Lower leg skin (tissue), 4 donors: ENCODE data around the gene FER1L5. TPM values are rescaled to one million over a fixed set of nuclear protein-coding genes. Genes with fewer than 3 reads are reported as not detected.
A peak's percentile ranks its signal among the peaks of the same experiment; 100 is the strongest.

Source experiments
- DNase-seq, 2 donors: peaks; one replicate each; pipeline ENCODE4 v3.0.0-alpha.2; 2019; ENCODE audit warnings: low spot score in 2 of 2
- H3K4me3 ChIP-seq: fragments of 200-600 bp; sonication (generic); 2 replicates; pipeline ENCODE4 v1.5.1; 2017; ENCODE audit warnings: mild to moderate bottlenecking, low read depth; ENCODE audit not compliant: poor library complexity, severe bottlenecking
- CTCF ChIP-seq, 3 donors: fragments of 450-650 bp; IDR thresholded peaks; one replicate each; pipeline ENCODE4 v1.5.1; 2016; ENCODE audit warnings: antibody characterized with exemption in 3 of 3, mild to moderate bottlenecking in 3 of 3, moderate library complexity in 2 of 3
- POLR2A ChIP-seq, 2 donors: fragments of 450-650 bp; IDR thresholded peaks; one replicate each; pipeline ENCODE4 v1.6.1; 2016 to 2017; ENCODE audit warnings: antibody characterized with exemption in 2 of 2, mild to moderate bottlenecking in 1 of 2, moderate library complexity in 1 of 2
- WGBS, 2 donors: methylation state at CpG; one replicate each; pipeline ENCODE4 v1.1.5; 2018; 5-methylcytosine and 5-hydroxymethylcytosine counted together
- intact Hi-C: fragments of 100-400 bp; cut with DNase I; formaldehyde crosslinking; loops from one replicate; pipeline ENCODE4 v1.15.0; 2023; ENCODE audit warnings: low total_unique reads
- total RNA-seq, 4 donors: library from RNA; depleted of rRNA; stranded (reverse); fragments of >200 nt; gene quantifications; one replicate each; pipeline ENCODE4 v1.1.0, GENCODE V29; 2016

The FER1L5 gene
- total RNA-seq, 4 donors from 2014 or later, result not detected

- no peak overlapping the region for H3K4me3 ChIP-seq
- DNase-seq, result no peak
- intact Hi-C loops, result no loop called here
- WGBS, 2 donors, result 82 to 89% methylated on average over 16 of the region's 16 CpGs
- TF ChIP-seq CTCF (IDR thresholded peaks at IDR 0.05), result no peak
Measured at GRCh38 chr2:96690306-96691021, 47.9 kb downstream of the FER1L5 start.

DNA sequence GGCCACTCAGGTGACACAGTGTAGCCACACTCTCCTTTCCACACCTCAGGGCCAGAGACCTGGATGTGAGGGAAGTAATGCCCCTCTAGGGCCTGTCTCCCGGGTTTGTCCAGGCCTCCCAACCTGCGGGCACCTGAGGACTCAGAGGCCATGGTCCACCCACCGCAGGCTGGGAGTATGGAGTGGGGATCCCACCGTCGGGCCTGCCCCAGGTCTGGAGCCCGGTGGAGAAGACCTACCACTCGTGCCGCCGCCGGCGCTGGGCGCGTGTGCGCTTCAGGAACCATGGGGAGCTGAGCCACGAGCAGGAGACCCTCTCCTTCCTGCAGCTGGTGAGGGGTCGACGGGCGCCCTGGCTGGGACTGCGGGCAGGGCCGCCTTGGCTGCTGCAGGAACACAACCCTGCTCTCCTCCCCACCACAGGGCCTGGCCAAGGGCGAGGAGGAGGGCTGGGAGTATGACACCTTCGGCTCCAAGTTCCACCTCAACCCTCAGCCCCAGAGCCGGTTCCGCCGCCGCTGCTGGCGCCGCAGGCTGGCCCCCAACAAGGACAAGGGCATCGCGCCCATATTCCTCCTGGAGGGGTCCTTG lies 48.6 kb downstream of the FER1L5 start:
- WGBS, 2 donors, result 93 to 94% methylated on average over 22 to 23 of the region's 30 CpGs
- TF ChIP-seq CTCF (IDR thresholded peaks at IDR 0.05) (no peak), POLR2A (IDR thresholded peaks at IDR 0.05) (no peak)
- no peak for DNase-seq
- intact Hi-C loops, result no loop called here
- no peak overlapping the region for H3K4me3 ChIP-seq

- DNase-seq, result no peak
- 89 to 90% methylated on average over 13 of the region's 14 CpGs for WGBS, 2 donors
- H3K4me3 ChIP-seq, result no peak overlapping the region
- no peak for TF ChIP-seq CTCF (IDR thresholded peaks at IDR 0.05)
- no peak for TF ChIP-seq POLR2A (IDR thresholded peaks at IDR 0.05)
- intact Hi-C loops, result no loop called here
Measured at GRCh38 chr2:96692094-96692971, 49.8 kb downstream of the FER1L5 start.

DNA sequence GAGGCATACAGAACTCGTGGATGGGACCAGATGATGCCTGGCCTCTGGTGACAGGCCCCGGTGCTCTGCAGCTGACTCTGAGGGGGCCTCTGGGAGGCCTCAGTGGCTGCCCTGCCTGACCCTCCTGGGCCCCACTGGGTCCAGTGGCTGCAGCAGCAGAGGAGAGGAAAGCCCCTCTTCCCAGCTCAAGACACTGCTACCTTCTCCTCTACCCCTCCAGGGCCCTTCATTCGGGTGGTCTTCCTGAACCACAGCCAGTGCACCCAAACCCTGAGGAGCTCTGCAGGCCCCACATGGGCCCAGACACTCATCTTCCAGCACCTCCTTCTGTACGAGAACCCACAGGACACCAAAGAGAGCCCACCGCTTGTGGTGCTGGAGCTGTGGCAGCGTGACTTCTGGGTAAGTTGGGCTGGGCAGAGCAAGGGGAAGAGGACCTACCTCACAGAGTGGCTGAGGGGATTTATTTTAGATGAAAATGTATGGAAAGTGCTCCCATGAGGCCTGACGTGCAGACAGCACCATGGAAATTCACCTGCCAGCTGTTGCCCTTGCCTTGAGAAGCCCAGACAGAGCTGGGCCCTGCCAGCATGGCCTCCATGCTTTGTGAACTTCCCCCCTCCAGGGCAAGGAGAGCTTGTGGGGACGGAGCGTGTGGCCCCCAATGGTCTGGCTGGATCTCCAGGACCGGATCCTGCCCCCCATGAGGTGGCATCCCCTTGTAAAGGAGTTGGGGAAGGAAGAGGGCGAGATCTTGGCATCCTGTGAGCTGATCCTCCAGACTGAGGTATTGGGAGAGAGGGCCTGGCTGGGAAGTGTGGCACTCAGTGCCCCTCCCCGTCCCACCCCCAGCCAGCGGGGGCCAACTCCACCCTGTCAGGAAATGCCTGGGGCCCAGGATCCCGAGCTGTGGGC lies 51.0 kb downstream of the FER1L5 start:
- DNase-seq, result no peak
- TF ChIP-seq CTCF (IDR thresholded peaks at IDR 0.05) (no peak), POLR2A (IDR thresholded peaks at IDR 0.05) (no peak)
- intact Hi-C loops, result no loop called here
- H3K4me3 ChIP-seq, result no peak overlapping the region
- WGBS, 2 donors, result 77 to 91% methylated on average over 11 to 13 of the region's 14 CpGs

DNA sequence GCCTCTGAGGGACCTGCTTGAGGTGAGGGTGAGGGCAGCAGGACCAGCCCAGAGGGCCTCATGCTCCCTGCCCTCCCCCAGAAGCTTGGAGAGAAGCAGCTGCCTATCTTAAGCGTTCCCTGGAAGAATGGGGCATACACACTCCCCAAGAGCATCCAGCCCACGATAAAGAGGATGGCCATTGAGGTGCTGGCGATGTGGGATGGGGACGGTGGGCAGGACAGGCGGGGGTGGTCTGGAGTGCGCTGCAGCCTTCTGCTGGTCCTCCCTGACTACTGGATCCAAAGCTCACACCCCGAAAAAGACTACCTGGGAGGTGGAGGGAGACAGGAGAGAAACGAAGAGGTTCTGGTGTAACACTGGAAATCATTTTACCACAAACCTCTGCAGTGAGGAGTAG lies 51.7 kb downstream of the FER1L5 start:
- H3K4me3 ChIP-seq, result no peak overlapping the region
- no peak for TF ChIP-seq CTCF (IDR thresholded peaks at IDR 0.05)
- no peak for TF ChIP-seq POLR2A (IDR thresholded peaks at IDR 0.05)
- intact Hi-C loops, result no loop called here
- peak in 1 of 2 donors; percentile 72 for DNase-seq
- WGBS, 2 donors, result 75 to 91% methylated on average over 2 to 8 of the region's 8 CpGs
